H1 (cell line): ENCODE results near the gene ATP9B. TPM values are rescaled to one million over a fixed set of nuclear protein-coding genes. Genes with fewer than 3 reads are reported as not detected.

ENCODE experiments used
- HDAC2 ChIP-seq, 2 experiments: fragments of 300-600 bp in 1 of 2; sonication (generic) in 1 of 2; IDR thresholded peaks; 2 replicates each; pipeline ENCODE4 v1.6.1; 2011 to 2012; ENCODE audit warnings: low read depth in 2 of 2, low read length in 2 of 2, mild to moderate bottlenecking in 2 of 2, moderate library complexity in 2 of 2, borderline replicate concordance in 1 of 2, inconsistent platforms in 1 of 2
- polyA plus RNA-seq, 7 experiments: library from polyadenylated mRNA; depleted of rRNA in 3 of 7; stranded (reverse) in 5 of 7; unstranded in 2 of 7; fragments of >200 nt in 5 of 7; fragments of 200-250 nt in 2 of 7; gene quantifications; 1 replicate in 5 of 7; 2 replicates in 1 of 7; 4 replicates in 1 of 7; pipeline versions ENCODE4 v1.2.1 to v1.2.3, GENCODE V29; 2011 to 2013; ENCODE audit warnings: missing spikeins in 2 of 7, mixed read lengths in 2 of 7
- total RNA-seq: library from RNA; stranded (reverse); fragmentation: NEBNext Ultra II Directional; extraction: Animal tissue kit (Norgen Biotek cat#: 25700); gene quantifications from 2 replicates; pipeline ENCODE4 v1.2.1, GENCODE V29; 2021

Gene ATP9B
- total and polyA plus RNA-seq, 2 of the 8 experiments (the other 6 are each of a cell fraction or from before 2014, with no cell fraction given): 15.1 to 21.7 TPM

DNA sequence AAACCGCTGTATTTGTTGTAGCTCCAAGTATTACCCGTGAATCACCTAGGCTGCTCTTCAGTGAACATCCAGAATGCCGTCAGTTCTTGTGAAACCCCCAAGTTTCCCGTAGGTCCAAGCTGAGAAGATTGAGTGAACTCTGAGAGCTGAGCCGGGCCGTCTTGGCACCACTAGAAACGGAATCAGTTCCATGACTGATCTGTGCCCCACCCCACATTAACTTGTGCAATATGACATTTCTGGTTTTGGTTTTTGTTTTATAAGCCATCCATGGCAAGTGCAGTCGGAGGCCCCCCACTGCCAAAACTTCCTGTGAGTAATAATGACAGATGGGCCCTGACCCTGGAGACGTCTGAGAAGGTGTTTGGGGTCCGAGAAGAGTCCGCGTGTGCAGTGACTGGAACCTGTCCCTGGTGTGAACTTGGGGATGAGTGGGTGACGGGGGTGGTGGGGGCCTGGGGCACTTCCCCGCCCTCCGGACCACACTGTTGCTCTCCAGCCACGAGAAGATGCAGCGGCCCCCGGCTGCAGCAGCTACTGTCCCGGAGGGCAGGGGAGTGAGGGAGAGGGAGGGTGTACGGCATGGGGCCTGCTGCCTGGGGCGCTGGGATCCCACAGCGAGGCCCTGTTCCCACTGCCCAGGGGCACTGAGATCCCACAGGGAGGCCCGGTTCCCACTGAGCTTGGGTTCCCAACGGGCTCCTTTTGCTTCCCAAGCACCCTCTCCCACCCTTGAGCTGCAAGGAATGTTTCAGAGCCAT is 353.0 kb downstream of the ATP9B start (continued):
- no peak for TF ChIP-seq HDAC2 (IDR thresholded peaks at IDR 0.05; ENCODE audit: borderline replicate concordance in 1 of 2, low read depth in 2 of 2, low read length in 2 of 2)
